ENCODE measurements around the gene ZFYVE28.
"Not testable (repeated sequence)": the region's sequence is repeated elsewhere in the genome, so short reads cannot be mapped to it uniquely, and the experiment has no call there.

Gene ZFYVE28

GRCh38 chr4:2390146-2390545 is 28.3 kb downstream of the ZFYVE28 start:
- H3K9ac ChIP-seq (ENCODE audit: low read depth, low read length), result no peak overlapping the region
- no peak overlapping the region for H3K4me2 ChIP-seq (ENCODE audit: low read length)
- H3K27me3 ChIP-seq (ENCODE audit: control insufficient read depth, insufficient read depth, low read length), result peaks cover 52% of the 10 kb centered on the region
- no peak overlapping the region for H3K4me3 ChIP-seq (ENCODE audit: low read length)
- H3K36me3 ChIP-seq (ENCODE audit: insufficient read depth, low read length), result no peaks in the 10 kb centered on the region
- H3K4me1 ChIP-seq (ENCODE audit: control insufficient read depth, insufficient read depth, low read length), result peaks cover 20% of the 10 kb centered on the region
- H3K9me3 ChIP-seq (replicated peaks; ENCODE audit: low read length), result no peaks in the 10 kb centered on the region

DNA sequence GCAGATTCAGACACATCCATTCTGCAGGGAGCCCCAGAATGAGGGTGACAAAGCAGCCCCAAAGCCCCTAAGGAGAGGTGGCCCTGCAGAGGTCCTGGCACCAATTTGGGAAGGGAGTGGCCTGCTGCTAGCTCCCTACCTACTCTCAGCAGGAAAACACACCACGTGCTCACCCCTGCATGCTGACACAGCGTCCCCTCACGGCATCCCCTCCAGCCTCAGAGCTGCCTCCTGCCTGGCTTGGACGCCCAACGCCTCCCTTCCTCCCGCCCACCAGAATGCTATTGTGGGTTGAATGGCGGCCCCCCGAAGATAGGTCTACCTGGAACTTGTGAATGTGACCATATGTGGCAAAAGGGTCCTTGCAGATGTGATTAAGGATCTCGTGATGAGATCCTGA is 28.8 kb downstream of the ZFYVE28 start:
- H3K9me3 ChIP-seq (replicated peaks; ENCODE audit: low read length), result no peaks in the 10 kb centered on the region
- H3K4me2 ChIP-seq (ENCODE audit: low read length), result no peak overlapping the region
- H3K36me3 ChIP-seq (ENCODE audit: insufficient read depth, low read length), result no peaks in the 10 kb centered on the region
- peaks cover 52% of the 10 kb centered on the region for H3K27me3 ChIP-seq (ENCODE audit: control insufficient read depth, insufficient read depth, low read length)
- H3K9ac ChIP-seq (ENCODE audit: low read depth, low read length), result no peak overlapping the region
- H3K4me3 ChIP-seq (ENCODE audit: low read length), result no peak overlapping the region
- H3K4me1 ChIP-seq (ENCODE audit: control insufficient read depth, insufficient read depth, low read length), result peaks cover 15% of the 10 kb centered on the region

DNA sequence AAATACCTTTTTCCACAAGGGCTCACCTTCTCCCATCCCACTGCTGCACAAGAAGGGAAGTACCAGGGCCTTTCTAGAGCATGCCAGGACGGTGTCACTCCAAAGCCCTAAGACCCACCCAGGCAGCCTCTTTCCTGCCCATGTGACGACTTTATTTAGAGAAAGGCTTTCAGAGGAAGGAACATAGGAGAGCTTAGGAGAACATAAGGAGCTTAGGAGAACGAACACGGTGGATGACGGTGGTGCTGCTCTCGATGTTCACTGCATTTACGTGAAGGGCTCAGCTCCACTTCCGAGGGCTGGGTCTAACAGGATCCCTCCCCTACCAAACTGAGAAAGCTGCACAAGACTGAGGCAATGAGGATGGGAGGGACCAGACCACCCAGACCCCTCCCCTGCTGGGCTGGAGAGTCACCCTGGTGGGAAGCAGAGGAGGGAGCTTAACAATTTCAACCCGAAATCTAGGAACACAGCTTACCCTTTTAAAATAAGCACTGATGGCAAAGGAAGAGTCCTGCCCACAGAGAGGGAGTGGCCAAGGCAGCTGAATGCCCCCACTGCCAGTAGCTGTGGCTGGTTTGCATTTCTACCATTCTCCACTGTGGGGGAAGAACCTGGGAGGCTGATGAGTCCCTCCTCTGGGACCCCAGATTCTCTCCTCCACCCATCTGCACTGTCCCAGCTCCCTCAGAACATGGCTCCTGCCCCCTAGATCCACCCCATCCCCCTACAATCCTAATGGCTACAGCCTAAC is 29.8 kb downstream of the ZFYVE28 start:
- peaks cover 48% of the 10 kb centered on the region for H3K27me3 ChIP-seq (ENCODE audit: control insufficient read depth, insufficient read depth, low read length)
- no peaks in the 10 kb centered on the region for H3K9me3 ChIP-seq (replicated peaks; ENCODE audit: low read length)
- H3K4me3 ChIP-seq (ENCODE audit: low read length), result no peak overlapping the region
- H3K4me2 ChIP-seq (ENCODE audit: low read length), result no peak overlapping the region
- H3K9ac ChIP-seq (ENCODE audit: low read depth, low read length), result no peak overlapping the region
- H3K4me1 ChIP-seq (ENCODE audit: control insufficient read depth, insufficient read depth, low read length), result peaks cover 9% of the 10 kb centered on the region
- H3K36me3 ChIP-seq (ENCODE audit: insufficient read depth, low read length), result no peaks in the 10 kb centered on the region

DNA sequence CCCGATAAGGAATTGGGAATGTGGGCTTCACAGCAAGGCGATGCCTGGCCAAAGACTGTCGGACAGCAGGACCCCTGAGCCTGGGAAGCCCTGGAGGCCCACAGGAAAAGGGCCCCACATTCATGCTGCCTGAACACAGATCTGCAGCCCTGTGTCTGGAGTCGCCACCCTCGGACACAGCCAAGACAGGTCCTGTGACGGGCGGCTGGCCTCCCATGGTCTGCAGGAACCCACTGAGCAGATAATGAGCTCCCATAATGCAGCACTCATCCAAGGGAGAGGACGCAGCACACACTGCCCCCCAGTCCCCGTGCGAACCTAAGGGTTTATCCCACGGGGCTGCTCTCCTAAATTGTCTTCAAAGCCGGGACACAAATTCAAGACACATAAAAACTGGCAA is 30.6 kb downstream of the ZFYVE28 start:
- Histone ChIP-seq H3K27me3 (ENCODE audit: control insufficient read depth, insufficient read depth, low read length) (peaks cover 43% of the 10 kb centered on the region), H3K36me3 (ENCODE audit: insufficient read depth, low read length) (no peaks in the 10 kb centered on the region), H3K9ac (ENCODE audit: low read depth, low read length) (no peak overlapping the region), H3K4me1 (ENCODE audit: control insufficient read depth, insufficient read depth, low read length) (peaks cover 7% of the 10 kb centered on the region), H3K9me3 (replicated peaks; ENCODE audit: low read length) (no peaks in the 10 kb centered on the region), H3K4me3 (ENCODE audit: low read length) (no peak overlapping the region), H3K4me2 (ENCODE audit: low read length) (no peak overlapping the region)

- Histone ChIP-seq H3K9ac (ENCODE audit: low read depth, low read length) (no peak overlapping the region), H3K27me3 (ENCODE audit: control insufficient read depth, insufficient read depth, low read length) (peaks cover 40% of the 10 kb centered on the region), H3K9me3 (replicated peaks; ENCODE audit: low read length) (no peaks in the 10 kb centered on the region), H3K4me3 (ENCODE audit: low read length) (no peak overlapping the region), H3K4me2 (ENCODE audit: low read length) (no peak overlapping the region), H3K4me1 (ENCODE audit: control insufficient read depth, insufficient read depth, low read length) (peaks cover 7% of the 10 kb centered on the region), H3K36me3 (ENCODE audit: insufficient read depth, low read length) (no peaks in the 10 kb centered on the region)
These were observed 31.2 kb downstream of the ZFYVE28 start for GRCh38 chr4:2387218-2387617.

GRCh38 chr4:2386717-2387116 is 31.7 kb downstream of the ZFYVE28 start:
- peaks cover 39% of the 10 kb centered on the region for H3K27me3 ChIP-seq (ENCODE audit: control insufficient read depth, insufficient read depth, low read length)
- H3K4me1 ChIP-seq (ENCODE audit: control insufficient read depth, insufficient read depth, low read length), result peaks cover 7% of the 10 kb centered on the region
- no peaks in the 10 kb centered on the region for H3K36me3 ChIP-seq (ENCODE audit: insufficient read depth, low read length)
- no peak overlapping the region for H3K4me2 ChIP-seq (ENCODE audit: low read length)
- no peak overlapping the region for H3K9ac ChIP-seq (ENCODE audit: low read depth, low read length)
- no peaks in the 10 kb centered on the region for H3K9me3 ChIP-seq (replicated peaks; ENCODE audit: low read length)
- H3K4me3 ChIP-seq (ENCODE audit: low read length), result no peak overlapping the region

GRCh38 chr4:2385516-2385915 is 32.9 kb downstream of the ZFYVE28 start:
- Histone ChIP-seq H3K4me2 (ENCODE audit: low read length) (no peak overlapping the region), H3K9me3 (replicated peaks; ENCODE audit: low read length) (no peaks in the 10 kb centered on the region), H3K9ac (ENCODE audit: low read depth, low read length) (no peak overlapping the region), H3K4me1 (ENCODE audit: control insufficient read depth, insufficient read depth, low read length) (peaks cover 1% of the 10 kb centered on the region), H3K4me3 (ENCODE audit: low read length) (no peak overlapping the region), H3K27me3 (ENCODE audit: control insufficient read depth, insufficient read depth, low read length) (peaks cover 33% of the 10 kb centered on the region), H3K36me3 (ENCODE audit: insufficient read depth, low read length) (no peaks in the 10 kb centered on the region)

- Histone ChIP-seq H3K27me3 (ENCODE audit: control insufficient read depth, insufficient read depth, low read length) (peaks cover 33% of the 10 kb centered on the region), H3K4me1 (ENCODE audit: control insufficient read depth, insufficient read depth, low read length) (no peaks in the 10 kb centered on the region), H3K36me3 (ENCODE audit: insufficient read depth, low read length) (no peaks in the 10 kb centered on the region), H3K4me2 (ENCODE audit: low read length) (no peak overlapping the region), H3K4me3 (ENCODE audit: low read length) (no peak overlapping the region), H3K9me3 (replicated peaks; ENCODE audit: low read length) (no peaks in the 10 kb centered on the region), H3K9ac (ENCODE audit: low read depth, low read length) (no peak overlapping the region)
These were observed 34.2 kb downstream of the ZFYVE28 start for GRCh38 chr4:2384245-2384644.

DNA sequence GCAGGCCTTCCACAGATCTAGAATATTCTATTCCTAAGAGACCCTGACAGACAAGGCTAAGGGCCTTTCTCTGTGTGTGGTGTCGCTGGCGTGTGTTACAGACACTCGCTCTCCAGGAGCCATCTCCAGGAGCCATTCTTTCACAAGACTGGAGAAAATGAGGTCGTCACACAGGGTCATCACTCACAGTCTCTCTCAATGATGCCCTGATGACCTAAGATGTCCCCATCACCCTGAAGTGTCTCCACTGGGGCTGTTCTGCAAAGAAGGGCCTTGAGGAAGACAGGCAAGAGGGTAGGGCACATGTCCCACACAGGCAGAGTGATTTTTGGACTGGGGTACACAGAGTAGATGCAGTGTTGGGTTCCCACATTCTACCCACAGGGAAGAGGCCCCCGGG is 34.7 kb downstream of the ZFYVE28 start:
- H3K27me3 ChIP-seq (ENCODE audit: control insufficient read depth, insufficient read depth, low read length), result peaks cover 33% of the 10 kb centered on the region
- H3K9me3 ChIP-seq (replicated peaks; ENCODE audit: low read length), result no peaks in the 10 kb centered on the region
- no peak overlapping the region for H3K4me3 ChIP-seq (ENCODE audit: low read length)
- H3K9ac ChIP-seq (ENCODE audit: low read depth, low read length), result no peak overlapping the region
- H3K4me2 ChIP-seq (ENCODE audit: low read length), result no peak overlapping the region
- H3K4me1 ChIP-seq (ENCODE audit: control insufficient read depth, insufficient read depth, low read length), result peaks cover 3% of the 10 kb centered on the region
- no peaks in the 10 kb centered on the region for H3K36me3 ChIP-seq (ENCODE audit: insufficient read depth, low read length)

DNA sequence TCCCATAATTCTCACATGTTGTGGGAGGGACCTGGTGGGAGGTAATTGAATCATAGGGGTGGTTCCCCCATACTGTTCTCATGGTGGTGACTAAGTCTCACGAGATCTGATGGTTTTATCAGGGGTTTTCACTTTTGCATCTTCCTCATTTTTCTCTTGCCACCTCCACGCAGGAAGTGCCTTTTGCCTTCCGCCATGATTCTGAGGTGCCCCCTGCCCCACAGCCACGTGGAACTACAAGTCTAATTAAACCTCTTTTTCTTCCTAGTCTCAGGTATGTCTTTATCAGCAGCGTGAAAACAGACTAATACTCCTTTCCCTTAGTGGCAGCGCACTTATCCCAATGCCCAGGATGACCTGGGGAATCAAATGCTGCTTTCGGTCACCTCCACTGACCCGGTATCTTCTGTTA is 35.2 kb downstream of the ZFYVE28 start:
- not testable (repeated sequence) for H3K4me2 ChIP-seq (ENCODE audit: low read length); H3K9me3 ChIP-seq (replicated peaks; ENCODE audit: low read length); H3K4me1 ChIP-seq (ENCODE audit: control insufficient read depth, insufficient read depth, low read length); H3K9ac ChIP-seq (ENCODE audit: low read depth, low read length); H3K36me3 ChIP-seq (ENCODE audit: insufficient read depth, low read length); H3K4me3 ChIP-seq (ENCODE audit: low read length)
- H3K27me3 ChIP-seq (ENCODE audit: control insufficient read depth, insufficient read depth, low read length), result peaks cover 28% of the 10 kb centered on the region

DNA sequence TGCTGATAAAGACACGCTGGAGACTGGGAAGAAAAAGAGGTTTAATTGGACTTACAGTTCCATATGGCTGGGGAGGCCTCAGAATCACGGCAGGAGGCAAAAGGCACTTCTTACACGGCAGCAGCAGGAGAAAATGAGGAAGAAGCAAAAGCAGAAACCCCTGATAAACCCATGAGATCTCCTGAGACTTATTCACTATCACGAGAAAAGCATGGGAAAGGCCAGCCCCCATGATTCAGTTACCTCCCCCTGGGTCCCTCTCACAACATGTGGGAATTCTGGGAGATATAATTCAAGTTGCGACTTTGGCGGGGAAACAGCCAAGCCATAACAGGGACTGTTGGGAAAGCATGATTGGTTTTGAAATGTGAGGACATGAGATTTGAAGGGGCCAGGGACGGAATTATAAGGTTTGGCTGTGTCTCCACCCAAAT is 35.7 kb downstream of the ZFYVE28 start:
- H3K9me3 ChIP-seq (replicated peaks; ENCODE audit: low read length); H3K9ac ChIP-seq (ENCODE audit: low read depth, low read length); H3K4me1 ChIP-seq (ENCODE audit: control insufficient read depth, insufficient read depth, low read length); H3K4me3 ChIP-seq (ENCODE audit: low read length); H3K36me3 ChIP-seq (ENCODE audit: insufficient read depth, low read length); H3K4me2 ChIP-seq (ENCODE audit: low read length): not testable (repeated sequence)
- peaks cover 26% of the 10 kb centered on the region for H3K27me3 ChIP-seq (ENCODE audit: control insufficient read depth, insufficient read depth, low read length)

GRCh38 chr4:2380589-2380988 is 37.9 kb downstream of the ZFYVE28 start:
- not testable (repeated sequence) for H3K9me3 ChIP-seq (replicated peaks; ENCODE audit: low read length); H3K4me2 ChIP-seq (ENCODE audit: low read length)

More at GRCh38 chr4:2380589-2380988, 37.9 kb downstream of the ZFYVE28 start:
- H3K4me3 ChIP-seq (ENCODE audit: low read length); H3K36me3 ChIP-seq (ENCODE audit: insufficient read depth, low read length); H3K4me1 ChIP-seq (ENCODE audit: control insufficient read depth, insufficient read depth, low read length); H3K9ac ChIP-seq (ENCODE audit: low read depth, low read length): not testable (repeated sequence)
- H3K27me3 ChIP-seq (ENCODE audit: control insufficient read depth, insufficient read depth, low read length), result peaks cover 30% of the 10 kb centered on the region

Data from skeletal muscle satellite cell (primary cell).